ENCODE measurements around the gene CPN1. TPM values are rescaled to one million over a fixed set of nuclear protein-coding genes. Genes with fewer than 3 reads are reported as not detected.

The CPN1 gene
- total RNA-seq, 1 donor from 2014 or later = not detected

- no peak for TF ChIP-seq CTCF (IDR thresholded peaks at IDR 0.05; ENCODE audit: partially characterized antibody, unreplicated experiment)
- no peak overlapping the region for H3K4me3 Mint-ChIP-seq (ENCODE audit: unreplicated experiment)
- no peaks in the 10 kb centered on the region for H3K36me3 Mint-ChIP-seq (ENCODE audit: unreplicated experiment)
- peaks cover 18% of the 10 kb centered on the region for H3K4me1 Mint-ChIP-seq (ENCODE audit: low read depth, unreplicated experiment)
- no peak for DNase-seq
- no peak overlapping the region for H3K27ac Mint-ChIP-seq (ENCODE audit: unreplicated experiment)
- peaks cover 2% of the 10 kb centered on the region for H3K9me3 Mint-ChIP-seq (ENCODE audit: unreplicated experiment)
- H3K27me3 Mint-ChIP-seq (ENCODE audit: unreplicated experiment) = peaks cover 2% of the 10 kb centered on the region
These were observed 81.5 kb downstream of the CPN1 start for GRCh38 chr10:100000109-100000644.

GRCh38 chr10:99999319-100000108 is 82.2 kb downstream of the CPN1 start:
- Mint-ChIP-seq H3K9me3 (ENCODE audit: unreplicated experiment) (peaks cover 2% of the 10 kb centered on the region), H3K36me3 (ENCODE audit: unreplicated experiment) (no peaks in the 10 kb centered on the region), H3K27me3 (ENCODE audit: unreplicated experiment) (peaks cover 2% of the 10 kb centered on the region), H3K4me3 (ENCODE audit: unreplicated experiment) (no peak overlapping the region), H3K4me1 (ENCODE audit: low read depth, unreplicated experiment) (peaks cover 19% of the 10 kb centered on the region), H3K27ac (ENCODE audit: unreplicated experiment) (no peak overlapping the region)
- no peak for TF ChIP-seq CTCF (IDR thresholded peaks at IDR 0.05; ENCODE audit: partially characterized antibody, unreplicated experiment)
- no peak for DNase-seq

- Mint-ChIP-seq H3K4me3 (ENCODE audit: unreplicated experiment) (no peak overlapping the region), H3K27me3 (ENCODE audit: unreplicated experiment) (peaks cover 2% of the 10 kb centered on the region), H3K36me3 (ENCODE audit: unreplicated experiment) (no peaks in the 10 kb centered on the region), H3K9me3 (ENCODE audit: unreplicated experiment) (peaks cover 2% of the 10 kb centered on the region), H3K27ac (ENCODE audit: unreplicated experiment) (no peak overlapping the region), H3K4me1 (ENCODE audit: low read depth, unreplicated experiment) (peaks cover 22% of the 10 kb centered on the region)
- TF ChIP-seq CTCF (IDR thresholded peaks at IDR 0.05; ENCODE audit: partially characterized antibody, unreplicated experiment) = no peak
- DNase-seq = no peak
These were observed 82.8 kb downstream of the CPN1 start for GRCh38 chr10:99998889-99999288.

- H3K9me3 Mint-ChIP-seq (ENCODE audit: unreplicated experiment) = peaks cover 2% of the 10 kb centered on the region
- peaks cover 2% of the 10 kb centered on the region for H3K27me3 Mint-ChIP-seq (ENCODE audit: unreplicated experiment)
- no peak overlapping the region for H3K4me3 Mint-ChIP-seq (ENCODE audit: unreplicated experiment)
- H3K4me1 Mint-ChIP-seq (ENCODE audit: low read depth, unreplicated experiment) = peaks cover 22% of the 10 kb centered on the region
- TF ChIP-seq CTCF (IDR thresholded peaks at IDR 0.05; ENCODE audit: partially characterized antibody, unreplicated experiment) = no peak
- H3K36me3 Mint-ChIP-seq (ENCODE audit: unreplicated experiment) = no peaks in the 10 kb centered on the region
- no peak for DNase-seq
- H3K27ac Mint-ChIP-seq (ENCODE audit: unreplicated experiment) = no peak overlapping the region
These were observed 84.7 kb downstream of the CPN1 start for GRCh38 chr10:99996671-99997648.
